ENCODE data around the gene IL20RB. TPM values are rescaled to one million over a fixed set of nuclear protein-coding genes. Genes with fewer than 3 reads are reported as not detected.

The IL20RB gene
- polyA plus RNA-seq, 1 donor (not counting 4 experiments of a cell fraction or from before 2014, with no cell fraction given), result 239 TPM

GRCh38 chr3:136929977-136930670, 27.7 kb upstream of the IL20RB start:
- Histone ChIP-seq H4K20me1 (ENCODE audit: control insufficient read depth, extremely low read depth, insufficient read depth, low read length) (no peaks in the 10 kb centered on the region), H3K79me2 (ENCODE audit: control insufficient read depth, insufficient read depth, low read length) (peaks cover 22% of the 10 kb centered on the region), H3K4me1 (ENCODE audit: control insufficient read depth, extremely low read depth, insufficient read depth, low read length) (peaks cover 24% of the 10 kb centered on the region), H2AFZ (ENCODE audit: control insufficient read depth, low read length) (no peak overlapping the region), H3K9me1 (ENCODE audit: control insufficient read depth, extremely low read depth, insufficient read depth, low read length) (no peaks in the 10 kb centered on the region), H3K27ac (ENCODE audit: control insufficient read depth, insufficient read depth, low read length) (peak overlapping the region; percentile 72), H3K36me3 (ENCODE audit: control insufficient read depth in 2 of 2, extremely low read depth in 1 of 2, insufficient read depth in 2 of 2, low read length in 2 of 2) (no peaks in the 10 kb centered on the region), H3K27me3 (ENCODE audit: control insufficient read depth, extremely low read depth, insufficient read depth, low read length) (no peaks in the 10 kb centered on the region), H3K4me3 (ENCODE audit: control insufficient read depth in 2 of 3, extremely low read depth in 1 of 3, insufficient read depth in 2 of 3, low read depth in 1 of 3, low read length in 3 of 3) (peak overlapping the region in 2 of 3 experiments; percentile 34 to 38), H3K9ac (ENCODE audit: control insufficient read depth, extremely low read depth, insufficient read depth, low read length) (peak overlapping the region; percentile 50), H3K4me2 (ENCODE audit: control insufficient read depth, extremely low read depth, insufficient read depth, low read depth, low read length) (peak overlapping the region; percentile 51), H3K9me3 (ENCODE audit: control insufficient read depth, low read depth, low read length) (no peaks in the 10 kb centered on the region)
- no peak for TF ChIP-seq EZH2 (IDR thresholded peaks at IDR 0.05; ENCODE audit: low read length)
- TF ChIP-seq, protein P1, sequence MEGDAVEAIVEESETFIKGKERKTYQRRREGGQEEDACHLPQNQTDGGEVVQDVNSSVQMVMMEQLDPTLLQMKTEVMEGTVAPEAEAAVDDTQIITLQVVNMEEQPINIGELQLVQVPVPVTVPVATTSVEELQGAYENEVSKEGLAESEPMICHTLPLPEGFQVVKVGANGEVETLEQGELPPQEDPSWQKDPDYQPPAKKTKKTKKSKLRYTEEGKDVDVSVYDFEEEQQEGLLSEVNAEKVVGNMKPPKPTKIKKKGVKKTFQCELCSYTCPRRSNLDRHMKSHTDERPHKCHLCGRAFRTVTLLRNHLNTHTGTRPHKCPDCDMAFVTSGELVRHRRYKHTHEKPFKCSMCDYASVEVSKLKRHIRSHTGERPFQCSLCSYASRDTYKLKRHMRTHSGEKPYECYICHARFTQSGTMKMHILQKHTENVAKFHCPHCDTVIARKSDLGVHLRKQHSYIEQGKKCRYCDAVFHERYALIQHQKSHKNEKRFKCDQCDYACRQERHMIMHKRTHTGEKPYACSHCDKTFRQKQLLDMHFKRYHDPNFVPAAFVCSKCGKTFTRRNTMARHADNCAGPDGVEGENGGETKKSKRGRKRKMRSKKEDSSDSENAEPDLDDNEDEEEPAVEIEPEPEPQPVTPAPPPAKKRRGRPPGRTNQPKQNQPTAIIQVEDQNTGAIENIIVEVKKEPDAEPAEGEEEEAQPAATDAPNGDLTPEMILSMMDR (optimal IDR thresholded peaks at IDR 0.05 in 1 of 3, IDR thresholded peaks at IDR 0.05 in 1 of 3, conservative IDR thresholded peaks at IDR 0.05 in 1 of 3; ENCODE audit: extremely low read depth in 1 of 3, insufficient read depth in 2 of 3, low read length in 3 of 3), result no peak
- dilution Hi-C loops (cut with MboI; ENCODE audit: extremely low pct_ligation_motif_present, low sequenced_read_pairs), result no loop called here
- DNase-seq (ENCODE audit: low read depth, low spot score) (no peak), FAIRE-seq (peak; percentile 57)

DNA sequence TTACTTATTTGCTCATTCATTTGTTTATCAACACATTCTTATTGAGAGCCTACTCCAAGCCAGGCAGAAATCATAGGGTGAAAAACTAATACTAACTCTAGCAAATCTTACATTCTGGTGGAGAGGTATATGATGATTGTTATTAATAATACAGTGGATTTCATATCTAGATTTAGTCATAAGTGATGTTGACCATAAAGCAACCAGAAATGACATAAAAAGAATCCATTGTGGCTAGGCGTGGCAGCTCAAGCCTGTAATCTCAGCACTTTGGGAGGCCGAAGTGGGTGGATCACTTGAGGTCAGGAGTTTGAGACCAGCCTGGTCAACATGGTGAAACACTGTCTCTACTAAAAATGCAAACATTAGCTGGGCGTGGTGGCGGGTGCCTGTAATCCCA, 26.2 kb upstream of the IL20RB start:
- no peak overlapping the region for H3K9ac ChIP-seq (ENCODE audit: control insufficient read depth, extremely low read depth, insufficient read depth, low read length)
- dilution Hi-C loops (cut with MboI; ENCODE audit: extremely low pct_ligation_motif_present, low sequenced_read_pairs), result no loop called here
- H3K27ac ChIP-seq (ENCODE audit: control insufficient read depth, insufficient read depth, low read length), result peak overlapping the region; percentile 10
- no peak for FAIRE-seq
- H3K79me2 ChIP-seq (ENCODE audit: control insufficient read depth, insufficient read depth, low read length), result peaks cover 22% of the 10 kb centered on the region
- peaks cover 24% of the 10 kb centered on the region for H3K4me1 ChIP-seq (ENCODE audit: control insufficient read depth, extremely low read depth, insufficient read depth, low read length)
- TF ChIP-seq EZH2 (IDR thresholded peaks at IDR 0.05; ENCODE audit: low read length), result no peak
- TF ChIP-seq, protein P1 (optimal IDR thresholded peaks at IDR 0.05 in 1 of 3, IDR thresholded peaks at IDR 0.05 in 1 of 3, conservative IDR thresholded peaks at IDR 0.05 in 1 of 3; ENCODE audit: extremely low read depth in 1 of 3, insufficient read depth in 2 of 3, low read length in 3 of 3), result no peak
- no peaks in the 10 kb centered on the region for H4K20me1 ChIP-seq (ENCODE audit: control insufficient read depth, extremely low read depth, insufficient read depth, low read length)
- H3K4me3 ChIP-seq (ENCODE audit: control insufficient read depth in 2 of 3, extremely low read depth in 1 of 3, insufficient read depth in 2 of 3, low read depth in 1 of 3, low read length in 3 of 3), result peak overlapping the region in 1 of 3 experiments; percentile 34
- no peaks in the 10 kb centered on the region for H3K27me3 ChIP-seq (ENCODE audit: control insufficient read depth, extremely low read depth, insufficient read depth, low read length)
- H3K9me3 ChIP-seq (ENCODE audit: control insufficient read depth, low read depth, low read length), result no peaks in the 10 kb centered on the region
- no peaks in the 10 kb centered on the region for H3K9me1 ChIP-seq (ENCODE audit: control insufficient read depth, extremely low read depth, insufficient read depth, low read length)
- H2AFZ ChIP-seq (ENCODE audit: control insufficient read depth, low read length), result no peak overlapping the region
- H3K4me2 ChIP-seq (ENCODE audit: control insufficient read depth, extremely low read depth, insufficient read depth, low read depth, low read length), result no peak overlapping the region
- H3K36me3 ChIP-seq (ENCODE audit: control insufficient read depth in 2 of 2, extremely low read depth in 1 of 2, insufficient read depth in 2 of 2, low read length in 2 of 2), result no peaks in the 10 kb centered on the region
- DNase-seq (ENCODE audit: low read depth, low spot score), result no peak

All from keratinocyte (primary cell).